LNCaP clone FGC (cell line): Measurements from ENCODE around the gene IFNAR1.

Experiments used
- DNase-seq: peaks from one replicate; pipeline ENCODE4 v3.0.0-alpha.2; 2011; ENCODE audit warnings: low read depth
- H3K4me3 ChIP-seq: 2 replicates; pipeline ENCODE4 v1.5.1; 2011; ENCODE audit warnings: mild to moderate bottlenecking, low read depth, low read length, control low read depth
- CTCF ChIP-seq: IDR thresholded peaks from 2 replicates; pipeline ENCODE4 v1.5.1; 2012; ENCODE audit warnings: mild to moderate bottlenecking; ENCODE audit not compliant: control insufficient read depth, insufficient read depth; ENCODE audit errors: extremely low read depth

IFNAR1 gene

GRCh38 chr21:33325222-33326067 lies 675 bp downstream of the IFNAR1 start:
- peak; percentile 82 for DNase-seq
- TF ChIP-seq CTCF, result no peak
- peak overlapping the region; percentile 94 for H3K4me3 ChIP-seq

GRCh38 chr21:33327326-33327725 lies 2.6 kb downstream of the IFNAR1 start:
- H3K4me3 ChIP-seq, result no peak overlapping the region
- TF ChIP-seq CTCF, result no peak
- no peak for DNase-seq

GRCh38 chr21:33327792-33328433 lies 3.1 kb downstream of the IFNAR1 start:
- no peak overlapping the region for H3K4me3 ChIP-seq
- DNase-seq, result no peak
- no peak for TF ChIP-seq CTCF

GRCh38 chr21:33330726-33331125 lies 6.0 kb downstream of the IFNAR1 start:
- no peak for DNase-seq
- no peak overlapping the region for H3K4me3 ChIP-seq

GRCh38 chr21:33332143-33332542 lies 7.4 kb downstream of the IFNAR1 start:
- DNase-seq, result no peak
- no peak for TF ChIP-seq CTCF

More at GRCh38 chr21:33330726-33331125, 6.0 kb downstream of the IFNAR1 start:
- no peak for TF ChIP-seq CTCF

GRCh38 chr21:33334191-33334590 lies 9.4 kb downstream of the IFNAR1 start:
- H3K4me3 ChIP-seq, result no peak overlapping the region
- no peak for TF ChIP-seq CTCF
- no peak for DNase-seq

More at GRCh38 chr21:33332143-33332542, 7.4 kb downstream of the IFNAR1 start:
- H3K4me3 ChIP-seq, result no peak overlapping the region
